HUES6 (cell line): ENCODE measurements around the gene COL6A5.
"Not testable (repeated sequence)": the region's sequence is repeated elsewhere in the genome, so short reads cannot be mapped to it uniquely, and the experiment has no call there.

Experiments used
- H3K27ac ChIP-seq: 2 replicates; pipeline ENCODE4 v1.7.0; 2013; ENCODE audit warnings: low read depth, mild to moderate bottlenecking, low read length, inconsistent platforms
- H3K27me3 ChIP-seq: 2 replicates; pipeline ENCODE4 v1.6.1; 2013; ENCODE audit warnings: low read length; ENCODE audit not compliant: control insufficient read depth, insufficient read depth
- H3K36me3 ChIP-seq: 2 replicates; pipeline ENCODE4 v1.6.1; 2013; ENCODE audit warnings: low read length; ENCODE audit not compliant: control insufficient read depth, insufficient read depth
- H3K4me1 ChIP-seq: 2 replicates; pipeline ENCODE4 v1.6.1; 2013; ENCODE audit warnings: low read length; ENCODE audit not compliant: control insufficient read depth, insufficient read depth
- H3K4me3 ChIP-seq: 2 replicates; pipeline ENCODE4 v1.5.1; 2013; ENCODE audit warnings: low read depth, low read length
- H3K9ac ChIP-seq: one replicate; pipeline ENCODE4 v1.6.1; 2013; ENCODE audit warnings: mild to moderate bottlenecking, low read length
- H3K9me3 ChIP-seq: 2 replicates; pipeline ENCODE4 v1.6.1; 2013; ENCODE audit warnings: low read depth, low read length; ENCODE audit not compliant: control insufficient read depth, insufficient read depth

Gene COL6A5

DNA sequence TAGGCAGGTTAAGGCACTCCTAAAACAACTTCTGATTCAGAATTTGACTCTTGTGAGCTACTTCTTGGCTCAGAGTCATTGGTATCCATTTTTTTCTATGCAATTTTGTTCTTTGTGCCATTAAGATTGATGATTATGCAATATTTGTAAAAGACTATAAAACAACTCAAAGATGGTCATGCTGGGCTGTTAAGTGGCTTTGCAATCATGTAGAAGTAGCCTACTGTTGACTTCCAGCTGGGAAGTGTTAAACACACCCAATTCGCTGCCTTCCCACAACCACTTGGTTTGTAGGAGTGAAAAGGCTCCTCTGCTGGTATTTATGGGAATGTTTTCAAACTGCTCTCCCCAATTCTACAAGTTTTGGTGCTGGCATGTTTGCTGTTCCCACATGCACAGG is 96.8 kb downstream of the COL6A5 start:
- Histone ChIP-seq H3K4me3 (no peak overlapping the region), H3K36me3 (no peaks in the 10 kb centered on the region), H3K4me1 (peaks cover 11% of the 10 kb centered on the region; the same call in 1 of the 2 replicates), H3K9ac (no peak overlapping the region), H3K27me3 (no peaks in the 10 kb centered on the region), H3K9me3 (no peaks in the 10 kb centered on the region), H3K27ac (no peak overlapping the region)

DNA sequence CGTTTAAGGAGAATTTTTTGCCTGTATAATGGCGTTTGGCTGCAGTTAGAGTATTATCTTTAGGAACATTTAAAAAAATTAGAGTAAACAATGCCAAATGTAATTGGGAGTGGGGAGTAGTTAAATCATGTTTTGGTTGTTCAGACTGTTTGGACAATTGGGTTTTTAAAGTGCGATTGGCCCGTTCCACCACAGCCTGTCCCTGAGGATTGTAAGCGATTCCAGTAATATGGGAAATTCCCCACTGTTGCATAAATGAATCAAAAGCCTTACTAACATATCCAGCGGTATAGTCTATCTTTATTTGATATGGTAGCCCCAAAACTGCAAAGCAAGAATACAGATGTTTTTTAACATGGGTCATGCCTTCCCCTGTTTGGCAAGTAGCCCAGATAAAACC is 101.4 kb downstream of the COL6A5 start:
- not testable (repeated sequence) for H3K9ac ChIP-seq, H3K36me3 ChIP-seq, H3K4me3 ChIP-seq, H3K27ac ChIP-seq, H3K27me3 ChIP-seq, H3K9me3 ChIP-seq
- peaks cover 11% of the 10 kb centered on the region; the same call in 1 of the 2 replicates for H3K4me1 ChIP-seq

DNA sequence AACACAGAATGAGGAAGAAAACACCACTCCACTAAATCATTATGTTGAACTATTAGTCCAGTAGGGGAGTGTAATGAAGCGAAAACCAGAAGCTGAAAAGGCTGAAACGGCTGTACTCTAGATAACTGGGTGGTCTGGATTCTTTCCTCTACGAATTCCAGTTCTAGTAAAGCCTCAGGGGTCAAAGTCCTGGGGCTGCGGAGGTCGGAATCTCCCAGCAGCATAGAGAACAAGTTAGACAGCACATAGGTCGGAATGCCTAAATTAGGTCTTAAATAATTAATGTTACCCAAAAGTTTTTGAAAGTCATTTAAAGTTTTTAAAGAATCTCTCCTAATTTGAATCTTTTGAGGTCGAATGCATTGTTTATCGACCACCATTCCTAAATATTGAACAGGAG is 102.7 kb downstream of the COL6A5 start:
- H3K4me1 ChIP-seq, H3K27me3 ChIP-seq, H3K36me3 ChIP-seq, H3K4me3 ChIP-seq, H3K9me3 ChIP-seq, H3K27ac ChIP-seq, H3K9ac ChIP-seq: not testable (repeated sequence)

DNA sequence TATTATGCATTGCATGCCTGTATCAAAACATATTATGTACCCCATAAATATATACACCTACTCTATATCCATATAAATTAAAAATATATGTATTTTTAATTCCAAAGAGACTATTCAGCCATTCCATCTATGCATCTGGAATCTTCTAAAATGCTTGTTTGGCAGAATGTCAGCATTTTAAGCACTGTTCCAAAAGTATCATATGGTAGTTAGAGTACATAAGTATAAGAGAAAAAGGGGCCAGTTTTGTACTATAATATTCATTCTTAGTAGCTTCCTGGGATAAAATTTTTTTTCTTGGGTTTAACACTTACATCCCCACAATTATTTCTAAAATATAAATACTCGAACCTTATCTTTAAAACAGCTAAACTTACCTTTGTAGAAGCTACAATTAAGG is 111.1 kb downstream of the COL6A5 start:
- H3K9me3 ChIP-seq = peaks cover 4% of the 10 kb centered on the region; the same call in 1 of the 2 replicates
- no peak overlapping the region for H3K9ac ChIP-seq
- no peaks in the 10 kb centered on the region for H3K36me3 ChIP-seq
- no peaks in the 10 kb centered on the region for H3K27me3 ChIP-seq
- H3K4me1 ChIP-seq = no peaks in the 10 kb centered on the region
- no peak overlapping the region for H3K4me3 ChIP-seq
- H3K27ac ChIP-seq = no peak overlapping the region

DNA sequence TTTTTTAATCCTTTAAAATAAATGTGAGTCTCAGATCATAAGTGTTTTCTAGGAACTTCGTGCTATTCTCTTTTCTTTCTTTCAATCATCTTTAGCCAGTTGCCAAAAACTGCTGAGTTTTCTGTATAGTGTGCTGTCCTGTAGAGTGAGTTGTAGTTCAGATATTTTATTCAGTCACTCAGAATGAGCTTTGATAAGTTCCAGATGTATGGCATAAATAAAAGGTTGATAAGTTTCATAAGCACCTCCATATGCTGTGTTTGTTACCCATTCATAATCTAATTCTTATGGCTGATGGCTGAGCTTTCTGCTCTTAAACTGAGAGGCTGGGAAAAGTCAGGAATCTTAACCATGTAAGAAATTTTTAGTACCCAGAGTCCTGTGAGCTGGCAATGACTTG is 112.2 kb downstream of the COL6A5 start:
- Histone ChIP-seq H3K9ac (no peak overlapping the region), H3K36me3 (no peaks in the 10 kb centered on the region), H3K4me1 (no peaks in the 10 kb centered on the region), H3K27ac (no peak overlapping the region), H3K27me3 (no peaks in the 10 kb centered on the region), H3K9me3 (no peaks in the 10 kb centered on the region), H3K4me3 (no peak overlapping the region)

DNA sequence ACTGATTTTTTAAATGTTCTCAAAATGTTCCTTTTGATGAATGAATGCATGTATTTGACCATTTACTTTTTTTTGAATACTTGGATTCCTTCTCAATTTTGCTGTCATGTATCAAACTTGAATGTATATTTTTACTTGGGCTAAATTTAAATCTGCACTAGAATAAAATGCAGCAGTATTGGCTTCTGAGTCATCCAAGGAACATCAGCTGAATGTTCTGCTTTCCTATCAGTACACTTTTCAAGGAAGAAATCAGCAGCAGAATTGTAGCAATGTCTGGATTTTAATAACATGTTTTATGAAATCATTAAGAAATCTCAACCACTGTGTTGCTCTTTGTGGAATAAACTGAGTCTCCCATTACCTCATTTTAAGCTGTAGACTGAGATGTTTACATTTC is 114.5 kb downstream of the COL6A5 start:
- H3K36me3 ChIP-seq = no peaks in the 10 kb centered on the region
- no peak overlapping the region for H3K9ac ChIP-seq
- no peaks in the 10 kb centered on the region for H3K9me3 ChIP-seq
- H3K27me3 ChIP-seq = no peaks in the 10 kb centered on the region
- H3K4me1 ChIP-seq = no peaks in the 10 kb centered on the region
- H3K27ac ChIP-seq = no peak overlapping the region
- H3K4me3 ChIP-seq = no peak overlapping the region

DNA sequence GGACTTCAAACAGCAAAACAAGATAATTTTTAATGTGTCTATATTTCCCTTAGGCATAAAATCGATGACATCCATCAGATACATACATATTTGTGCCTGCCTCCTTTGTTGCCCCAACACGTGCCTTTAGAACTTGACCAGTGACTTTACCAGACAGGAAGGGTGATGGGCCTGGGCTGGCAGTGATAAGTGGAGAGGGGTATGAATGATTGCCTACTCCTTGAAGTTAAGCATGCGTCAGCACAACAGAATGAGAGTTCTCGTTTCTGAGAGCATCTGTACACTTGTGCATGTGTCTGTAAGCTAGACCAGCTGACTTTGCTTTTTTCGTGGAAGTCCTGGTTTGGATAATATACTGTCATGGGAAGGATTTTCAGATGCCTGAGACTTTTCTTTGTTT is 116.6 kb downstream of the COL6A5 start:
- Histone ChIP-seq H3K4me1 (no peaks in the 10 kb centered on the region), H3K9ac (no peak overlapping the region), H3K4me3 (no peak overlapping the region), H3K9me3 (no peaks in the 10 kb centered on the region), H3K27ac (no peak overlapping the region), H3K27me3 (no peaks in the 10 kb centered on the region), H3K36me3 (no peaks in the 10 kb centered on the region)

GRCh38 chr3:130463221-130463620 is 117.7 kb downstream of the COL6A5 start:
- no peaks in the 10 kb centered on the region for H3K27me3 ChIP-seq
- H3K4me1 ChIP-seq = no peaks in the 10 kb centered on the region
- H3K9ac ChIP-seq = no peak overlapping the region
- no peaks in the 10 kb centered on the region for H3K36me3 ChIP-seq
- H3K9me3 ChIP-seq = no peaks in the 10 kb centered on the region
- H3K4me3 ChIP-seq = no peak overlapping the region
- H3K27ac ChIP-seq = no peak overlapping the region

- H3K27me3 ChIP-seq = no peaks in the 10 kb centered on the region
- no peak overlapping the region for H3K27ac ChIP-seq
- no peak overlapping the region for H3K4me3 ChIP-seq
- H3K36me3 ChIP-seq = no peaks in the 10 kb centered on the region
- no peak overlapping the region for H3K9ac ChIP-seq
- H3K4me1 ChIP-seq = no peaks in the 10 kb centered on the region; the same call in 1 of the 2 replicates
- no peaks in the 10 kb centered on the region for H3K9me3 ChIP-seq
Measured at GRCh38 chr3:130465521-130465920, 120.0 kb downstream of the COL6A5 start.

- Histone ChIP-seq H3K9me3 (no peaks in the 10 kb centered on the region), H3K36me3 (no peaks in the 10 kb centered on the region), H3K4me1 (no peaks in the 10 kb centered on the region; the same call in 1 of the 2 replicates), H3K9ac (no peak overlapping the region), H3K27ac (no peak overlapping the region), H3K27me3 (no peaks in the 10 kb centered on the region), H3K4me3 (no peak overlapping the region)
Measured at GRCh38 chr3:130468311-130468710, 122.8 kb downstream of the COL6A5 start.

- H3K27ac ChIP-seq = no peak overlapping the region
- H3K36me3 ChIP-seq = no peaks in the 10 kb centered on the region
- H3K9ac ChIP-seq = no peak overlapping the region
- H3K27me3 ChIP-seq = no peaks in the 10 kb centered on the region
- no peaks in the 10 kb centered on the region; the same call in 1 of the 2 replicates for H3K4me1 ChIP-seq
- H3K9me3 ChIP-seq = no peaks in the 10 kb centered on the region
- H3K4me3 ChIP-seq = no peak overlapping the region
Measured at GRCh38 chr3:130470126-130470525, 124.7 kb downstream of the COL6A5 start.

DNA sequence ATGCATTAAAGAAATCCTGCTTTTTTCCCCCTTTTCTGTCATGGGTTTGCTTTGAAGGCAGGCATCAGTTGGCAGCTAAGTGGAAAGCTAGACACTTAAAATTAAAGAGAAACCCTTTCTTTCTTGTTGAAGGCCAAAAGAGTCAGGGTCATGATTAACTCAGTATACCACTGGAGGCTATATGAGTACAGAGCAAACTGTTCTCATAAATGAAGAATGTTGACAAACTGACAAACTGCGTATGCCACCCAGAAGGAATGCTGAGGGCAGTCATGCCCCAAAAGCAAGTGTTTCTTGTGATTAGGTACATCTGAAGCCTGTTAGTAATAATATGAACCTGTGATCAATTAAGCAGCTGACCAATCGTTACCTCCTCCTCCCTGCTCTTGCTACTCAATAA is 127.9 kb downstream of the COL6A5 start:
- Histone ChIP-seq H3K36me3 (no peaks in the 10 kb centered on the region), H3K9ac (no peak overlapping the region), H3K4me1 (no peaks in the 10 kb centered on the region; the same call in 1 of the 2 replicates), H3K27me3 (no peaks in the 10 kb centered on the region), H3K27ac (no peak overlapping the region), H3K4me3 (no peak overlapping the region), H3K9me3 (peaks cover 2% of the 10 kb centered on the region; the same call in 1 of the 2 replicates)
